GM06990 (cell line): ENCODE results near the gene CDC42BPB.

Source experiments
- DNase-seq: peaks from one replicate; pipeline ENCODE4 v3.0.0-alpha.2; 2011; ENCODE audit not compliant: insufficient read length; ENCODE audit errors: extremely low read depth
- H3K27me3 ChIP-seq: replicated peaks from 2 replicates; pipeline ENCODE4 v1.6.0; 2011; ENCODE audit warnings: low read length; ENCODE audit not compliant: control insufficient read depth, insufficient read depth
- H3K36me3 ChIP-seq: 2 replicates; pipeline ENCODE4 v1.5.1; 2011; ENCODE audit warnings: low read length; ENCODE audit not compliant: control insufficient read depth, insufficient read depth
- H3K4me3 ChIP-seq: replicated peaks from 2 replicates; pipeline ENCODE4 v1.5.1; 2011; ENCODE audit warnings: low read depth, mild to moderate bottlenecking, control low read depth, low read length
- CTCF ChIP-seq: IDR thresholded peaks from 2 replicates; pipeline ENCODE4 v1.5.1; 2011; ENCODE audit warnings: low read length, control low read depth, mild to moderate bottlenecking, inconsistent platforms; ENCODE audit not compliant: insufficient read depth, poor library complexity, severe bottlenecking

The CDC42BPB gene

DNA sequence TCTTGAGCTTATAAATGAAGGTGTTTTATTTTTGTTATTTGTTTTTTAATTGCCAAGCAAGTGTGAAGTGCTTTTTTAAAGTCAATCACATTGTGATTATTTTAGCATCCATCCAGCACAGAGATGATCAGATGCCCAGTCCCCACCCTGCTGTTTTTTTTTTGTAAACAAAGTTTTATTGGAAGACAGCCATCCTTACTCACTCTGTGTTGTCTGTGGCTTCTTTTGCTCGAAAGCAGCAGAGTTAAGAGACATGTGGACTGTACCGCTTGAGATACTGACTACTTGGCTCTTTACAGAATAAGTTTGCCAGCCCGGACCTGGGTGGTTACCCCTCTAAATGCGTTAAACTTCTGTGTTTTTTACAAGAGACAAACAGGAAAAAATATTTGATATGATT lies 165.8 kb downstream of the CDC42BPB start:
- H3K4me3 ChIP-seq = no peak overlapping the region
- H3K36me3 ChIP-seq = peaks cover 37% of the 10 kb centered on the region
- no peaks in the 10 kb centered on the region for H3K27me3 ChIP-seq
- DNase-seq = no peak
- no peak for TF ChIP-seq CTCF

DNA sequence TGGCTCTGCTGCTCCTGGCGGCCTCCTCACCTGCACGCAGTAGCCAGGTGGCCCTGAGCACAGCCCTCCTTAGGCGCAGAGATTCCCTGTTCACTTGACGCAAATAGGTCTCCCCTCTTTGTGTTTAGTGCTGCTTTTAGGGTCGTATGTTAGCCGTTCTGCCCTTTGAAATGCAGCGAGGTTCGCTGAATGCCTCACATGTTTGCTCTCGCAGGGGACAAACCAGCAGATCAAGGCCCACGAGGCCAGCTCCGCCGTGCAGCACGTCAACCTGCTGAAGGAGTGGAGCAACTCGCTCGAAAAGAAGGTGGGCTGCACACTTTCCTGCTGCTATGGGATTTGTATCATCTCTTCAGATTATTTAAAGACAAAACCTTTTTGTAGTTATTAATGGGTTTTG lies 166.2 kb downstream of the CDC42BPB start:
- H3K4me3 ChIP-seq = no peak overlapping the region
- H3K36me3 ChIP-seq = peaks cover 40% of the 10 kb centered on the region
- no peaks in the 10 kb centered on the region for H3K27me3 ChIP-seq
- no peak for TF ChIP-seq CTCF
- DNase-seq = no peak

- no peak for TF ChIP-seq CTCF
- Histone ChIP-seq H3K36me3 (peaks cover 42% of the 10 kb centered on the region), H3K4me3 (no peak overlapping the region), H3K27me3 (no peaks in the 10 kb centered on the region)
- DNase-seq = no peak
Measured at GRCh38 chr14:102889615-102890014, 167.7 kb downstream of the CDC42BPB start.

GRCh38 chr14:102888748-102889147 lies 168.6 kb downstream of the CDC42BPB start:
- no peak overlapping the region for H3K4me3 ChIP-seq
- DNase-seq = no peak

DNA sequence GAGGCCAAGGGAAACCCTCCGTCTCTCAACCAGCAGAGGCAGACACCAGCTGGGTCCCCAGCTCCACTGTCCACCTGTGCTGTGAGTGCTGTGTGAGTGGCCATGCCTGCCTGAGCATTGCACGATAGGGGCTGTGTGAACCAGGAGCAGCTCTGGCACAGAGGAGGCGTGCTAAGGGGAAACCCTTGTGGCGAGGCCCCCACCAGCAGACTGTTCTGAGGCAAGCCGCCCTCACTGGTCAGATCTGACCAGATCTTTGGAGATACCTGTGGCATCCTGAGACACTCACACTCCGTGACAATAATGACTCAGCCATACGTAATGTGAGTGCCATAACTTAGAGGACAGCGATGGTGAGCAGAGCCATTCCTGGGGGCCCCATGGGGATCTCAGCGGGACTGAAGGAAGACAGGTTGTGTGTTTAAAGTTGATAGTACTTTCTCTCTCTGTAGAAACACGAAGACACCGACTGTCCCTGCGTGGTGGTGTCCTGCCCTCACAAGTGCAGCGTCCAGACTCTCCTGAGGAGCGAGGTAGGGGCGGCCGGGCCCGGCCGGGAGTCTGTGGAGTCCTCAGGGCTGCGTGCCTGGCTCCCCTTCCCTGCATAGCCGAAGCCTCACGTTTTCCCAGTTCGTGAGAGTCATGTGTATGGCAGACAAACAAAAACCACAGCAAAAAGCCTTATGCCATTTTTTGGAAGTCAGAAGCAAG lies 171.5 kb downstream of the CDC42BPB start:
- no peak for DNase-seq
- peaks cover 41% of the 10 kb centered on the region for H3K36me3 ChIP-seq

More at GRCh38 chr14:102888748-102889147, 168.6 kb downstream of the CDC42BPB start:
- no peak for TF ChIP-seq CTCF
- H3K36me3 ChIP-seq = peaks cover 42% of the 10 kb centered on the region
- no peaks in the 10 kb centered on the region for H3K27me3 ChIP-seq

More for the DNA sequence above, 171.5 kb downstream of the CDC42BPB start:
- Histone ChIP-seq H3K27me3 (no peaks in the 10 kb centered on the region), H3K4me3 (no peak overlapping the region)
- no peak for TF ChIP-seq CTCF
